IPS-NIHi7 (cell line): ENCODE results near the gene PDE10A.
A peak's percentile ranks its signal among the peaks of the same experiment; 100 is the strongest.

ENCODE experiments used
- DNase-seq: peaks from one replicate; pipeline ENCODE4 v3.0.0; 2012; ENCODE audit warnings: mixed read lengths; ENCODE audit errors: extremely low spot score

Gene PDE10A

DNA sequence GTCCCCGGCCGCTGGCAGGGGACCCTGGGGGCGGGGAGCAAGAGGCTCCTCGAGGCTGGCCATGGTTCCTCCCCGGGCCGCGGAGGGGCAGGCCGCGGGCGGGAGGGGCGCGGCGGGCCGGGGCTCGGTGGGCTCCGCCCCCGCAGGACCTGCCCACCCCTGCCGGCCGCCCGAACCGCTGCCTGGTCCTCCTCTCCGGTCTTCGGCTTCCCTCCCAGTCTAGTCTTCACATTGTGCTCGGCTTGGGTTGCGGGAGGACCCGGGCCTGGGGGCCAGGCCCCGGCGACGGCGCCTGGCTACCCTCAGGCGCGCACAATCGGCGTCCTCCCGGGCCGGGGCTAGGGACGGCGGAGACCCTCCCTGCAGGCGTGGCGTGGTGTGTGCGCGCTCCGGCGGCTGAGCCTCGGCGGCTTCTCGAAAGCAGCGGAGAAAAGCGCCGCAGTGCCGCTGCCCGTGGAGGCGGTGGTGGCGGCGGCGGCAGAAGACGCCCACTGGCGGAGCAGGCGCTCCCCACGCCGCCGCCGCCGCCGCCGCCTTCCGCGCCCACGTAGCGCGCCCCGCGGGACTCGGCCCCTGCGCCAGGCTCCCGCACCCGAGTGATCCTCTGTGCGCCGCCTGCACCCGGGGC, at the start of gene PDE10A:
Gene PDE10A, minus strand, starts transcription at position 493 of the 628 bp plus-strand sequence. Its CDS starts 430 bp downstream, at position 63.
- DNase-seq: peak; percentile 75

DNA sequence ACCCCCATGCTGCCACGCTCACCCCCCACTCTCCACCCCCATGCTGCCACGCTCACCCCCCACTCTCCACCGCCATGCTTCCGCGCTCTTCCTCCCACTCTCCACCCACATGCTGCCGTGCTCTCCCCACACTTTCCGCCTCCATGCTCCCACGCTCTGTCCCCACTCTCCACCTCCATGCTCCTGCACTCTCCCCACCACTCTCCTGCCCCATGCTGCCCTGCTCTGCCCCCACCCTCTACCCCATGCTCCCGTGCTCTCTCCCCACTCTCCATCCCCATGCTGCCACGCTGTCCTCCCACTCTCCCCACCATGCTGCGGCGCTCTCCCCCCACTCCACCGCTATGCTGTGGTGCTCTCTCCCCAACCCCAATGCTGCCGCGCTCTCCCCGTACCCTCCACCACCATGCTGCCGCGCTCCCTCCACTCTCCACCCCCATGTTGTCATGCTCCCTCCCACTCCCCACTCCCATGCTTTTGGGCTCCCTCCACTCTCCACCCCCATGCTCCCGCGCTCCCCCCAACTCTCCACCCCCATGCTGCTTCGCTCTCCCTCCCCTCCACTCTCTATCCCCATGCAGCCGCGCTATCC, 46.0 kb upstream of the PDE10A start:
- DNase-seq: no peak

DNA sequence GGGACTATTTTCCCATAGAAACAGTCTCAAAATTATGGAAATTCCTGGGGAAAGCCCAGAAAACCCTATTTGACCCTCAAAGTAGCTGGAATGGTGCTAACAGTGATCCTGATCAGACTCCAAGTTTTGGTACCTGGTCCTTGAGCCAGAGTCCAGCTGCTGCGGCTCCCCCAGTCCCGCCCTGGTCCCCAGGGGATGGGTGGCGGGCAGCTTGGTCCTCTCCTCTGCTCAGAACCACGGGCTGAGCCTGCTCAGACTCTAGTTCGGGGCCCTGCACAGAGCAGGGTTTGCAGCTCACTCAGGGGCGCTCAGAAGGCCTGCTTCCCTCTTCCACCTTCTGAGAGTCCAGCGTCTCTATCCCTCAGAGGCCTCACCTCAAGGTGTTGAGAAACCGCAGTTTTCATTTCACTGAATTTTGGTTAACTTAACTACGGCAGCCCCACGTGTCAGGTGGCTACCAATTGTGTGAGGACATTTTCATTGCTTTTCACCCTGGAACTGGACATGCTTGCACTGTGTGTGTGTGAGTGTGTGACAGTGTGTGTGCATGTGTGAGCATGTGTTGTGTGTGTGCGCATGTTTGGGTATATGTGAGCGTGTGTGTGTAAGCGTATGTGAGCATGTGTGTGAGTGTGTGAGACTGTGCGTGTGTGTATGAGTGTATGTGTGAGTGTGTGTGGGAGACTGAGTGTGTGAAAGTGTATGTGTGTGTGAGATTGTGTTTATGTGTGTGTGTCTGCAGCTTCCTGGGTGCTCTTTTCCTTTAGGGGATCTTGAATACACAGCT, 44.2 kb upstream of the PDE10A start:
- no peak for DNase-seq

DNA sequence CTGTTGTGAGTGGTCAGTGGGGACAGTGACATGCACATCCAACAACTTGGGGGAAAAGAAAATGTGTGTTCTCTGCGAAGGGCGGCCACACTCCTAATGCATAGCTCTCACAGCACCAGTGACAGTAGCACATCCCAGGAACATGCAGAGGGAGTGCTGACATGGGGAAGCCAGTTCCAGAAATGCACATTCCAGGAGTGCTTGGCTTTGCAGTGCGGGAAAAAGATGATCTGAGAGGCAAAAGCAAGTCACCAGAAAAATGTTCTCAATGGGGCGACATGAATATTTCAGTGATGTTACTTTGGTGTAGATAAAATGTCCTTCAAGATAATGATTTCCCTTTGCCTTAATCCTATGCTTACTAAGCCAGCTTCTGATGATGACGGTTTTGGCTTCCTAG, 42.9 kb upstream of the PDE10A start:
- DNase-seq: no peak

DNA sequence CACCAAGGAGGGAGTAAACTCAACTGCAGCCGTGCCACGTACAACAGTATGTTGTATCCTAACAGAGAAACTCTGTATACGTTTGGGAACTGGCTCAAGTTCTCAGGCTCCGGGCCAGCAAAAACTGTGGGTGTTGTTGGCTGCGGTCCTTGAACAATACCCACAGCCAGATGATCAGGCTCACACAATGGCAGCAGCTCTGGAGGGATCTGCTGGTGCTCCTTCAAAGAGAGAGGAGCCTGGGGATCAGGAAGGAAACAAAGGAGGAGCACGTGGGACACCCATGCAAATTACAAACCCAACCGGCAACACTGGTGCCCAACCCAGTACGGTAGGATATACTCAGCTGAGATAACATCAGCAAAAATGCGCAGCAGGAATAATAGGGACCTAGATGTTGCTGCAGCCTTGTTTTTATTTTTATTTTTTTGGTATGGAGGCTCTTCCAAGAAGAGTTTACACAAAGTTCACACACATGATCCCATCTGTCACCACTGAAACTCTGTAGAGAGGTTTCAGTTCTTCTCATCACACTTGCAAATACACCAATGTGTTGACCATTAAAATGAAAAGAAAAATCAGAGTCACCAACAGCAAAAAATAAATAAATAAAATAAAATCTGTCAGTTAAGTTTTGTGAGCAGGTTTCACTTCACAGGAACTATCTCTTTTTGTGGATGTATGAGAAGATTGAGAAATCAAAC, 41.2 kb upstream of the PDE10A start:
- DNase-seq: no peak

DNA sequence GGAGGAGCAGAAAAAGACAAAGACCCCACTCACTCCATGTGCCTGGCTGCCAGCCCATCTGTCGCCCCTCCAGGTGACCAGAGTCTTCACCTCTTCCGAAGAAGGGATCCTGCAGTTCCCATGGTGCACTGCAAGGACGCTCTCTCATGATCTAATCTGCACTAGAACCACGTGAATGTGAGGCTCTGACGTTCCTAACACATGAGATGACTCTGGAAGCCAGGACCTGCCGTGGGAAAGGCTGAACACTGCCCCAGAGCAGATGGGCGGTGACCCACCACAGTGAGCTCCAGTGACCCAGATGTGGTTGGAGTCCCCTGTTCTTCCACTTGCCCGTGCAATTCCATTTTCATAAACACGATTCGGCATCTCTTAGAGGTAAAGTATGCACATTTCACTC, 39.6 kb upstream of the PDE10A start:
- DNase-seq: no peak

DNA sequence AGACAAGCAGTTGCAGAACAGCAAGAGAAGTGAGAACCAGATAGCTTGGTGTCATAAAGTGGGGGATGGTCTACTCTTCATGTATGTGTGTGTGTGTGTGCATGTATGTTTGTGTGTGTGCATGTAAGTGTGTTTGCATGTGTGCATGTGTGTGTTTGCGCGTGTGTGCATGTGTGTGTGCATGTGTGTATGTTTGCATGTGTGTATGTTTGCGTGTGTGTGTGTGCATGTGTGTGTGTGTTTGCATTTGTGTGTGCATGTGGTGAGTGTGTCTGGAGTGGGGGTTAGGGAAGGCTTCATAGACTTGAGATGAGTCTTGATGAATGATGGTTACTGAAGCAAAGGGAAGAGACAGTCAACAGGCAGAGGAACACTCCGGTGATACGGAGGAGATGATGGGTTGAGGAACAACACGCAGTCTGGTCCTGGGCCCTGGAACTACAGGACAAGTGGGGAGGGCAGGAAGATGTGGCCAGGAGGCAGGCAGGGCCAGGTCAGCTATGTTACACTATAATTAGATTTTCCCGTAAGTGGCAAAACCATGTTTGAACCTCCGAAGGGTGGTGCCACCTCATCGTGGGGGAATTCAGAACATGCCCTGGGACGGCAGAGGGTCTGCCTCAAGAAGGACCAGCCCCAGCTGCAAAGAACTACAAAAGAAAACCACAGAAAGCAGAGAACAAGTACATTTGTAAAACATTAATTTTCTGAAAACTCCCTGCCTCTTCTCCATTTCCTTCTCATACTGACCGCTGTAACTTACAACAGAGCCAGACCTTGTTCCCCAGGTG, 38.7 kb upstream of the PDE10A start:
- no peak for DNase-seq

DNA sequence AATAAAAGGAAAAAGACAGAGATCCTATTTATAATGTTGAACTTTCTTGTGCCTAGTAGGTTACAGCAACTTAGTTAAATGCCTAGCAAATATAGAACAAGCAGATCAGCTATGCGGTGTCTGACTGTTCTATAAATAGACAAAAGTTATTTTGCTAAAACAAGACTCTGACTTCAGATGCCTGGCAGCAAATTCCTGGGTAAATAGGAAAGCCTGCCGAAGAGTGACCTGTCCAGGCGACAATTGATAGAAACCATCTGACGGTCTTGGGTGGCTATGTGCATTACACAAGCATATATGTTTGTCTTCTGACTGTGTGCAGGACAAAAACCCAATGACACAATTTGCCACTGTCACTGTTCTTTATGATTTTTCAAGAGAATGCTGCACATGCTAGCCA, 38.0 kb upstream of the PDE10A start:
- DNase-seq: no peak

DNA sequence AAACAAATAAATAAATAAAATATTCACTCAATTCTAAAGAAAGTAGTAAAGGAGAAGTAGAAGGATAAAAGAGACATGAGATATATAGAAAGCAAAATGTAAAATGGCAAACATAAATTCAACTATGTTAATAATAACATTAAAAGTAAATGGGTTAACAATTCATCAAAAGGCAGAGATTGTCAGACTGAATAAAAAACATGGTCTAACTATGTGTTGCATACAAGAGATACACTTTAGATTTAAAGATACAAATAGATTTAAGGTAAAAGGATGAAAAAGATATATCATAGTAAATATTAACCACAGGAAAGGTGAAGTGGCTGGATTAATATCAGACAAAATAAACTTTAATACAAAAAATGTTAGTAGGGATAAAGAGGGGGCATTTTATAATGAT, 35.8 kb upstream of the PDE10A start:
- no peak for DNase-seq

DNA sequence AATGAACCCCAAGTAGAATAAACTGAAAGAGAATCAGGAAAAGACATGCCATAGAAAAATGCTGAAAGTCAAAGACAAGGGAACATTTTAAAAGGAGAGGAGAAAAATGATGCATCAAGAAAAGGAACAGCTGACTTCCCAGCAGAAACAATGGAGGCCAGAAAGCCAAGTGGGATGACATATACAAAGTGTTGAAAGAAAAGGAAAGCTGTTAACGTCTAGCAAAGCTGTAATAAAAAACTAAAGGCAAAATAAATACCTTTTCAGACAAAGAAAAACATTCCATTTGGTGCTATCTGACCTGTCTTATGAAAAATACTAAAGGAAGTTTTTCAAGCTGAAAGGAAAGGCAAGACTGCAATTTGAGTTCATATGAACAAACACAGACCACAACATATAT, 34.1 kb upstream of the PDE10A start:
- no peak for DNase-seq

DNA sequence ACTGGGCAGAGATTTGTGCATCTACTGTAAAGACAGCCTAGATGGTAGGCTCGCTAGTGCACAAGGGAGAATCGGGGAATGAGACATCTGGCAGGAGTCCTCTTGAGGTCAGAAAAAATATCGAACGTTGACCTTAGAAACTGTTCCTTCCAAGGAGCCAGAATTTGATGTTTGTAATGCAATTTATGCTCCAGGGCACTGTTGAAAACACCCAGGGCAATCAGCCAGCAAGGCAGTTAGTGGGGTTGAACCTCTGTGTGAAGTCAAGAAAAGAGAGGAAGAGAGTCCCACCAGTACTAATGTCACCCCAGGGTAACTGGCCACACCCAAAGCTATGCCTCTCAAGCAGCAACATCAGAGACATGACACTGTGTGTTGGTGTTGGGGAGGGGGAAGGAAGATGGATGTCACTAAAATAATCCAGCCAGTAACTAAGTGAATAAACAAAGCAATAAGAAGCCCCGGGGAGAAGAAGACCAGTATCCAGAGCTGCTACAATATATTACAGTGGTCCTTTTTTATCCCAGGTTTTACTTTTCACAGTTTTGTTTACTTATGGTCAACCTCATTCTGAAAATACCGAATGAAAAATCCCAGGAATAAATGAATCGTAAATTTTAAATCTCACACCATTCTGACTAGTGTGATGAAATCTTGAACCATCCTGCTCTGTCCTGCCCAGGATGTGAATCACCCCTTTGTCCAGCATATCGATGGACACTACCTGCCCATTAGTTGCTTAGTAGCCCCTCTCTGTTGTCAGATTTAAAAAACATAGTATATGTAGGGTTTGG, 32.9 kb upstream of the PDE10A start:
- no peak for DNase-seq

DNA sequence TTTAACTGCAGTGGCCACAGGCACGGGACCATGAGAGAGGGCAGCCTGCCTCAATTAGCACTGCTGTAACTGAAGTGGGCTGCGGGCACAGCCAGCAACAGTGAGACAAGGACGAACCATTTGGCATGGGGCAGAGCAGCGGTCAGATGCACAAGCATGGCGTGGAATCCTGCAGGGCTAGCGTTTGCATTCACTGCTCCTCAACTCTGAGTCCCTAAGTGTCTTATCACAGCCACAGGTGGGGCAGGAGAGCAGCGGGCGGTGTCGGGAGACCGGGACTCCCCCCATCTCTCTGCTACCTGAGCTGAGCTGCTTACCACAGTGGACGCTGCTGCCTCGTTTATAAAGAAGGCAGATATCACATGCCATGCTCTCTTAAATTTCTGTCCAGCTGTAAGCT, 31.3 kb upstream of the PDE10A start:
- DNase-seq: no peak

DNA sequence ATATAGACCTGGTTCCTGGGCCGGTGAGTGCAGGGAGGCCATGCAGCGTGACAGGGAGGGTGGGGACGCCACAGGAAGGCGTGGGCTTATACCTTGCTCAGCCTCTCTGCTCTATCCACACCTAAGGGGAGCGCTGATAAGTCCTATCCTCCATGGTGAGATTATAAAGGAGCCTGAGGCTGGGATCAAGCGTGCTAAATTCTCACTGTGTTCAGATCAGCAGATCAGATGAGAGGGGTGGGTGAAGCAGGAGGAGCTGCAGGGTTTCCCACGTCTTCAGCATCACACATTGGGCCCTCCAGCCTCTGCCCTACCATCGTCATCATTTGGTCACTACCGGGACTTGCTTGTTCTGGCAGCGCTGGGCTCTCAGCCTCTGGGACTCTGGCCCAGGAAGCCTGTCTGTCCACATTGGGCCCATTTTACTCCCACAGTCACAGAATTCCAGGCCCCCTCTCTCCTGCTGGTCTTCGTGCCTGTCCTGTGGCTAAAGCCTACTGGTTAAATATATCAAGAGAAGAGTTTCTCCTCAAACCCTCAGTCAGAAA, 29.1 kb upstream of the PDE10A start:
- DNase-seq: no peak

DNA sequence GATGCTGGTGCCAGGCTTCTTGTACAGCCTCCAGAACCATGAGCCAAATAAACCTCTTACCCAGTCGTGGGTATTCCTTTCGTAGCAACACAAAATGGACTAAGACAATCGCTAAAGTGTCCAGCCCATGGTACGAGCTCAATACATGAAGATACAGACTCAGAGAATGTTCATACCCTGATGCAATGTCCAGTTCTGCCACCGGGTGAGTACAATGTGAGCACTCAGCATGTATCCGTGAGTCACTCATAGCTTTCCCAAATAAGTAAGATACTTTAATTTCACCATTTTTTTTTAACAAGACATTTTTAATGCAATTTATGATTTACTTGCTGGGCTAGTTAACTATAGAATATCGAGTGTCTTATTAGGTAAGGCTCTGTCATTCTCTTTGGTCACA, 26.7 kb upstream of the PDE10A start:
- DNase-seq: no peak

DNA sequence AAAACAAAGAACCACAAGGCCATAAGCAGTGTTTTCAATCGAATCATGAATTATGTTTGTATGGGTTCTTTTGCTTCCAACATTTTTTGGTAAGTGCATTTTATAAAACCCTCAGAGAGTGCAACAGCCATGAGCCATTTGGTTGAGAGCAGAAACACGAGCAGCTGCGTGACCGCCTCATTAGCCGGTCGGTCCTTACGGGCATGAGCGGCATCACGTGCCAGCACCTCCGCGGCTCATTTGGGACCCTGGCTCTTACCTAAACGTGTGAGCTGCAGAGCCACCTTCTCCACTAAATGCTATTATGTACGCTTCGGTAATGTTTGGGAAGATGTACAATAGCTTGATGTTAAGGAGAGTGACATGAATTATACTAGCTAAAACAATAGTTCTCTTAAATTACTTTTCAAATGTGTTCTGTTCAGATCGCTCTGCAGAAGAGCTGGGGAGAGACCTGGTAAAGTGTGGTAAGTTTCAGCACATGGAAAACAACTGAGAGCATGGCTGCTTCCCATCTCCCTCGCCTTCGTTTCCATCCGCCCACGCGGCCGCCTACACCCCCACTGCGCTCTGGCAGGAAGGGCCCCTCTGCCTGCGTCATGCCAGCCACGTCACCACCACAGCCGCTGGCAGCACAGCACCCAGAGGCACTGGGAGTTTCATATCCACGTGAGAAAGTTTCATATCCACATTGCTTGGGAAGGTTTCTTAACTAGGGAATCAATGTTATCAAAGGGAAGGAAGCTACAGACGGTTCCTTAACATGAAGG, 23.7 kb upstream of the PDE10A start:
- no peak for DNase-seq

DNA sequence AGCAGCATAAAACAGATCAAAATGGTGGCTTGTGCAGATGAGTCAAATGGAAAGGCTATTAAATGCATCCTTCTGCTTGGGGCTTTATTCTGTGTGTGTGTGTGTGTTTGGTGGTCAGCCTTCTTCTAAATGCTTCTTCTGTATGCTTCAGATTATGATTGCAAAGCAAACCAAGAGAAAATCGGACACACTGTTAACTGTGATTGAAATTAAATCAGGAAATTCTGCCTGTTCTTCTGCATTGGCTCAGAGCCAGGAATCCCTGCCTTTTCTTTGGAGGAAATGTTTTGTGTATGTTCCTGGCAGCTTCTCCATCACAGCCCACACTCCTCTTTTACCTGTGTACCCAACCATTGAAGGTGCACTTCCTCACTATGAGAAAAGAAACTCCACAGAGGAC, 22.3 kb upstream of the PDE10A start:
- DNase-seq: no peak

DNA sequence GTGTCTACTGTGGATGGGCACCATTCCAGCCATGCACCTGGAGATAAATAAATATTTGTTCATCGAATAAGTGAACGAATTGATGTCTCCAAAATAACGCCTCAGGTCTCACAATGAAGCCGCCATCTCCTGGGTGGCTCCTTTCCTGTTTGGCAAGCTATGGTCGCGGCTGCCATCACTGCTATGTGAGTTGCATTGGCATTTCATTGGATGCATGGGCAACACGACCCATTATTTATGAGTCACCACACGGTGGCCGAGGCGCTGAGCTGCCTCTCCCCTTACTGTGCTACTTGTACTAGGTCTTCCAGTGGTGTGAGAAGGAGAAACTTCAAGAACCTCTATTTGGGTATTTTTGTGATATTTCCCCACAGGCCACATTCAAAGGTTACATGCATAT, 21.3 kb upstream of the PDE10A start:
- no peak for DNase-seq

DNA sequence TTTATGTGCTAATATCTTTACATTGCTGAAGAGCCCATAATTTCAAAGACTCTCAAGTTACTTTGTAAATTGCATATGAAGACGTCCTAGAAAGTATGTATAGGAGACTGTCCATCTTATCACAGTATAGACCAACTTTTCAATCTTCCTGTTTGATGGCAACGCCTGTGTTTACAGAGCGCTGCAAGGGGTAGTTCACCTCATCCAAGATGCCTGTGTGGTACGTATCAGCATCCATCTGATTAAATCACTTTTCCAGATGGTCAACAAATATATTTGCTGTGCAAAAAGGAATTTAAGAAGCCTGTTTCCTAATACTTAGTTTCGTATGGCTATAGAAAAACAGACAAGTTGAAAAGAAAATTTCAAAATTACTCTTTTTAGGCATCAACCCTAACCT, 17.9 kb upstream of the PDE10A start:
- DNase-seq: no peak

DNA sequence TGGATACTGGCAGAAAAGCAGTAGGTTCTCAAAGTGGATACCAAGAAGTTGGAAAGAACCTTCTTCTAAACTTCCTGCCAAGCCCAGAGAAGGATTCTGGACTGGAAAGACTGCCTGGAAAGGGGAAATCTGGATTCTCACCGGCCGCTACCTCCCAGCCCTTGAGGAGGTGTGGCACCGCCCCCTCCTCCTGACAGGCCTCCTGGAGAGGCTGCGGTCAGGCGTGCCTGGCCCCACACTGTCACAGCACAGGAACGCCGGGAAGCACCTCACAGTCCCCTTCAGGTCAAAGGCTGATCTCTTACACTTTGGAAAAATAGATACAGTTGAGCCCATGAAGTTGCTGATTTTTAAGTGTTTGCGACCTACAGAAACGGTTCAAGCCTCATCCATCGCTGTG, 16.3 kb upstream of the PDE10A start:
- DNase-seq: peak; percentile 62

DNA sequence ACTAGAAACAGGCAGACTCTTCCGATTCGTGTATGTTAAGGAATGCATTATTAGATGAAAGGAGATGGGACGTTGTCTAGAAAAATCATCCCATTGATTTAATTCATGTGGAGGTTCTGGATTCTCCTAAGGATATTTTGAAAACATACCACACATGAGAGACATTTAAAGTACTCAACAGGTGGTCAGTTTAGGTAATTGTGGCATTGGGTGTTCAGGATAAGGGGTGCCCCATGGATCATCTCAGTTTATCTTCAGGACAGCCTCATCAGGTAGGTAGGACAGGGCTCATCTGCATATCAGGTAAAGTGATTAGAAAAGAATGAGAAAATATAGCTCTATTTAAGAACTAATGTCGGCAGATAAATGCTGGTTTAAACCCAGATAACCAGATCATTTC, 15.9 kb upstream of the PDE10A start:
- DNase-seq: no peak
